BJ (cell line): ENCODE measurements around the gene HTT-AS. TPM values are rescaled to one million over a fixed set of nuclear protein-coding genes. Genes with fewer than 3 reads are reported as not detected.
"Not testable (repeated sequence)": the region's sequence is repeated elsewhere in the genome, so short reads cannot be mapped to it uniquely, and the experiment has no call there.

Source experiments
- CTCF ChIA-PET: fragments of 350-600 bp; formaldehyde crosslinking; extraction: SDS; loops from one replicate; lab custom pipeline; 2021; ENCODE audit warnings: antibody characterized with exemption, inconsistent platforms; lab: Yijun Ruan, JAX
- POLR2A ChIA-PET: fragments of 300-600 bp; sonication (Branson Sonifier 250); formaldehyde crosslinking; extraction: SDS; loops from one replicate; lab custom pipeline; 2021; ENCODE audit warnings: antibody characterized with exemption; lab: Charles Lee
- DNase-seq: peaks from one replicate; pipeline ENCODE4 v3.0.0-alpha.2; 2011; ENCODE audit warnings: low read depth
- H3K27me3 ChIP-seq: 2 replicates; pipeline ENCODE4 v1.6.0; 2011; ENCODE audit warnings: low read length; ENCODE audit not compliant: control insufficient read depth, insufficient read depth
- H3K36me3 ChIP-seq: 2 replicates; pipeline ENCODE4 v1.5.1; 2011; ENCODE audit warnings: low read length; ENCODE audit not compliant: control insufficient read depth, insufficient read depth
- H3K4me3 ChIP-seq: 2 replicates; pipeline ENCODE4 v1.5.1; 2011; ENCODE audit warnings: low read depth, mild to moderate bottlenecking, control low read depth, low read length
- CTCF ChIP-seq: IDR thresholded peaks from 2 replicates; pipeline ENCODE4 v1.5.1; 2011; ENCODE audit warnings: low read depth, mild to moderate bottlenecking, control low read depth, inconsistent platforms, low read length, moderate library complexity; ENCODE audit not compliant: insufficient read depth
- polyA plus RNA-seq: library from polyadenylated mRNA; depleted of rRNA; stranded (reverse); fragments of >200 nt; gene quantifications from 2 replicates; pipeline ENCODE4 v1.2.3, GENCODE V29; 2011

HTT-AS gene
- polyA plus RNA-seq, 1 experiment, result not detected

GRCh38 chr4:3065551-3065950 lies 8.8 kb downstream of the HTT-AS start:
- no peaks in the 10 kb centered on the region for H3K27me3 ChIP-seq
- H3K36me3 ChIP-seq, result no peaks in the 10 kb centered on the region
- ChIA-PET POLR2A (no interaction called here), CTCF (interaction anchor here (0.8 to 1.4 kb wide), 3 partner anchors 11 to 24 kb away, joined by 3 read pairs; no protein-coding TSS in a partner anchor)
- DNase-seq, result no peak
- no peak overlapping the region for H3K4me3 ChIP-seq
- no peak for TF ChIP-seq CTCF

GRCh38 chr4:3062471-3062870 lies 11.9 kb downstream of the HTT-AS start:
- TF ChIP-seq CTCF, result no peak
- POLR2A ChIA-PET, result no interaction called here
- Histone ChIP-seq H3K27me3 (0 out of 2 replicates have a peak, but pooled peaks cover 4% of the 10 kb centered on the region), H3K4me3 (no peak overlapping the region), H3K36me3 (no peaks in the 10 kb centered on the region)
- CTCF ChIA-PET, result no interaction called here
- no peak for DNase-seq

GRCh38 chr4:3060946-3061345 lies 13.4 kb downstream of the HTT-AS start:
- CTCF ChIA-PET, result interaction anchor here (1.2 to 1.5 kb wide), 2 partner anchors 16 to 19 kb away, joined by 3 to 6 read pairs; no protein-coding TSS in a partner anchor
- H3K4me3 ChIP-seq, result no peak overlapping the region
- no peaks in the 10 kb centered on the region for H3K36me3 ChIP-seq
- TF ChIP-seq CTCF, result no peak
- no peak for DNase-seq
- POLR2A ChIA-PET, result no interaction called here
- H3K27me3 ChIP-seq, result 0 out of 2 replicates have a peak, but pooled peaks cover 4% of the 10 kb centered on the region

GRCh38 chr4:3059943-3060342 lies 14.4 kb downstream of the HTT-AS start:
- no peaks in the 10 kb centered on the region for H3K36me3 ChIP-seq
- H3K4me3 ChIP-seq, result no peak overlapping the region
- TF ChIP-seq CTCF, result no peak
- POLR2A ChIA-PET, result no interaction called here
- 0 out of 2 replicates have a peak, but pooled peaks cover 4% of the 10 kb centered on the region for H3K27me3 ChIP-seq
- no peak for DNase-seq
- CTCF ChIA-PET, result interaction anchor here (1.2 to 2.5 kb wide), 4 partner anchors 12 to 82 kb away, joined by 3 to 7 read pairs (median 6); no protein-coding TSS in a partner anchor

- ChIA-PET POLR2A (no interaction called here), CTCF (interaction anchor here (1.1 kb wide), 2 partner anchors 7 to 11 kb away, joined by 3 to 5 read pairs; no protein-coding TSS in a partner anchor)
- 0 out of 2 replicates have a peak, but pooled peaks cover 5% of the 10 kb centered on the region for H3K27me3 ChIP-seq
- no peak for DNase-seq
- no peak for TF ChIP-seq CTCF
- no peaks in the 10 kb centered on the region for H3K36me3 ChIP-seq
- no peak overlapping the region for H3K4me3 ChIP-seq
Observed at GRCh38 chr4:3054169-3054759, 20.1 kb downstream of the HTT-AS start.

GRCh38 chr4:3051141-3051897 lies 23.0 kb downstream of the HTT-AS start:
- POLR2A ChIA-PET, H3K4me3 ChIP-seq, H3K27me3 ChIP-seq, H3K36me3 ChIP-seq, DNase-seq: not testable (repeated sequence)
- CTCF ChIA-PET, result interaction anchor here (0.8 to 2.4 kb wide), 2 partner anchors 9 to 14 kb away, joined by 5 to 8 read pairs; no protein-coding TSS in a partner anchor
